Measurements from ENCODE around the gene RNF220. TPM values are rescaled to one million over a fixed set of nuclear protein-coding genes. Genes with fewer than 3 reads are reported as not detected.

The RNF220 gene
- total RNA-seq, 1 experiment from 2014 or later = 68.7 TPM

DNA sequence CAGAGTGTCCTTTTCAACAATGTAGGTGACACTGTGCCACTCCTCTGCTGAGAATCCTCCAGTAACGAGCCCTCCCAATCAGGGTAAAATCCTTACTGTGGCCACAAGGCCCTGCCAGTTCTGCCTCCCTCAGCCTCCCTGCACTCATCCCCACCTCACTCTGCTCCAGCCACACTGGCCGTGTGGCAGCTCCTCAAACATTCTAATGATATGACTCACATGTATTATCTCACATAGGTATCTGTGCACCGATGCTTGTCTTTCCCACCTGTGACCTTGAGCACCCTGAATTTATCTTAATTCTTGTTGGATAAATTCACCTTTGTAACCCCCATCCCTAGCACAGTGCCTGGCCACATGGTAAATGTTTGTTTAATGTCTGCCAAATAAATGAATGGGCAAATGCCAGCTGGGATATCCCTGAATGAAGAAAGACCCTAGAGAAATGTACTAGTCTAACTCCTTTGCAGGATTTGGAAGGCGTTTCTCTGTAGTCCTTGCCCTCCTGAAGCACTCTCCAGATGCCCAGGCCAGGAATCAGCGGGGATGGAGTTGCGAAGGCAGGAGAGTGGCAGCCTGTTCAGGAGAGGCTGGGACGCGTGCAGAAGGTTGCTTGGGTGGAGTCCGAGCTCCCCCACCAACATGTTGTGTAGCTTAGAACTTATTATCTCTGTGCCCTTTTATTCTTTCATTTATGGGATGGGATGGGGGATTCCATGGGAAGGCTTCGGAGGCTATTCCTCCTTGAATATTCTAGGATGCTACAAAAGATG lies 163.3 kb downstream of the RNF220 start:
- CTCF ChIA-PET = no interaction called here
- no peak for TF ChIP-seq CTCF (IDR thresholded peaks at IDR 0.05; ENCODE audit: unreplicated experiment)
- H3K27me3 Mint-ChIP-seq (ENCODE audit: unreplicated experiment) = no peaks in the 10 kb centered on the region
- no peak overlapping the region for H3K27ac Mint-ChIP-seq (ENCODE audit: unreplicated experiment)
- no peak overlapping the region for H3K4me3 Mint-ChIP-seq (ENCODE audit: low read depth, unreplicated experiment)
- no peak for DNase-seq
- H3K36me3 Mint-ChIP-seq (ENCODE audit: insufficient read depth, unreplicated experiment) = no peaks in the 10 kb centered on the region
- intact Hi-C loops (cut with micrococcal nuclease; ENCODE audit: unreplicated experiment) = no loop called here
- peaks cover 8% of the 10 kb centered on the region for H3K4me1 Mint-ChIP-seq (ENCODE audit: low read depth, unreplicated experiment)
- no peaks in the 10 kb centered on the region for H3K9me3 Mint-ChIP-seq (ENCODE audit: low read depth, unreplicated experiment)
- no TSS peak for BruUV-seq (replicated peaks)

DNA sequence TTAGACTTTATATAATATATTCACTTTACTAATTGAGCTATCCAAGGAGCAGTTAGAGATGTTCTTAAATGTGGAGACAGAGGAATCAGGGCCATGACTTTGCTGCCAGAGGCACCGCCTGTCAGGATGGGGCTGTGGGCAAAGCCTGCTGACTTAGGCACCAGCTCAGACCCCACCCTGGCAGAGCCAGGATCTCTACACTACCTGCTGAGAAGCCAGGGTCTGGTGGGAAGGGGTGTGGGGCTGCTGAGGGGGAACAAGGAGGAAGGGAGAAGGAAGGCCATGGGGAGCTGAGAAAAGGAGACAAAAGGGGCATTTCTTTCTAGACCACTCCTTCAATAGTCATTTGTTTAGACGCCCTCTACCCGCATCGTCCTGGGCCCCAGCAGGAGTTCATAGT lies 164.4 kb downstream of the RNF220 start:
- Mint-ChIP-seq H3K9me3 (ENCODE audit: low read depth, unreplicated experiment) (no peaks in the 10 kb centered on the region), H3K36me3 (ENCODE audit: insufficient read depth, unreplicated experiment) (no peaks in the 10 kb centered on the region), H3K27ac (ENCODE audit: unreplicated experiment) (no peak overlapping the region), H3K4me1 (ENCODE audit: low read depth, unreplicated experiment) (peaks cover 8% of the 10 kb centered on the region), H3K27me3 (ENCODE audit: unreplicated experiment) (no peaks in the 10 kb centered on the region), H3K4me3 (ENCODE audit: low read depth, unreplicated experiment) (no peak overlapping the region)
- BruUV-seq (replicated peaks) = no TSS peak
- intact Hi-C loops (cut with micrococcal nuclease; ENCODE audit: unreplicated experiment) = no loop called here
- TF ChIP-seq CTCF (IDR thresholded peaks at IDR 0.05; ENCODE audit: unreplicated experiment) = no peak
- CTCF ChIA-PET = no interaction called here
- DNase-seq = no peak

- peaks cover 8% of the 10 kb centered on the region for H3K4me1 Mint-ChIP-seq (ENCODE audit: low read depth, unreplicated experiment)
- H3K27ac Mint-ChIP-seq (ENCODE audit: unreplicated experiment) = no peak overlapping the region
- no peaks in the 10 kb centered on the region for H3K9me3 Mint-ChIP-seq (ENCODE audit: low read depth, unreplicated experiment)
- H3K4me3 Mint-ChIP-seq (ENCODE audit: low read depth, unreplicated experiment) = no peak overlapping the region
- H3K27me3 Mint-ChIP-seq (ENCODE audit: unreplicated experiment) = no peaks in the 10 kb centered on the region
- CTCF ChIA-PET = interaction anchor here (0.9 to 1.5 kb wide), 5 partner anchors 10 to 81 kb away, joined by 3 to 7 read pairs (median 3); no protein-coding TSS in a partner anchor
- peak; percentile 51 for TF ChIP-seq CTCF (IDR thresholded peaks at IDR 0.05; ENCODE audit: unreplicated experiment)
- no TSS peak for BruUV-seq (replicated peaks)
- peak; percentile 13 for DNase-seq
- no peaks in the 10 kb centered on the region for H3K36me3 Mint-ChIP-seq (ENCODE audit: insufficient read depth, unreplicated experiment)
- intact Hi-C loops (cut with micrococcal nuclease; ENCODE audit: unreplicated experiment) = no loop called here
Observed at GRCh38 chr1:44571712-44572571, 166.9 kb downstream of the RNF220 start.

GRCh38 chr1:44572572-44572879 lies 167.5 kb downstream of the RNF220 start:
- H3K36me3 Mint-ChIP-seq (ENCODE audit: insufficient read depth, unreplicated experiment) = no peaks in the 10 kb centered on the region
- no peaks in the 10 kb centered on the region for H3K27me3 Mint-ChIP-seq (ENCODE audit: unreplicated experiment)
- intact Hi-C loops (cut with micrococcal nuclease; ENCODE audit: unreplicated experiment) = no loop called here
- DNase-seq = no peak
- H3K9me3 Mint-ChIP-seq (ENCODE audit: low read depth, unreplicated experiment) = no peaks in the 10 kb centered on the region
- no peak for TF ChIP-seq CTCF (IDR thresholded peaks at IDR 0.05; ENCODE audit: unreplicated experiment)
- CTCF ChIA-PET = interaction anchor here (0.9 to 1.5 kb wide), 5 partner anchors 11 to 80 kb away, joined by 3 to 7 read pairs (median 3); no protein-coding TSS in a partner anchor
- BruUV-seq (replicated peaks) = no TSS peak
- H3K27ac Mint-ChIP-seq (ENCODE audit: unreplicated experiment) = no peak overlapping the region
- peaks cover 8% of the 10 kb centered on the region for H3K4me1 Mint-ChIP-seq (ENCODE audit: low read depth, unreplicated experiment)
- H3K4me3 Mint-ChIP-seq (ENCODE audit: low read depth, unreplicated experiment) = no peak overlapping the region
